ENCODE measurements around the gene ADORA3.

- TF ChIP-seq CTCF (IDR thresholded peaks at IDR 0.05) (no peak), POLR2A (IDR thresholded peaks at IDR 0.05) (no peak)
These were observed 38.8 kb upstream of the ADORA3 start for GRCh38 chr1:111542187-111542586.
